GM18505 (cell line): ENCODE measurements around the gene ATP7A.
"Not testable (repeated sequence)": the region's sequence is repeated elsewhere in the genome, so short reads cannot be mapped to it uniquely, and the experiment has no call there.

Experiments
- ATAC-seq: cut with Tn5 transposase; IDR thresholded peaks from one replicate; pipeline ENCODE4 v1.9.1; 2021; ENCODE audit not compliant: unreplicated experiment
- POLR2A ChIP-seq: IDR thresholded peaks from 4 replicates; pipeline ENCODE4 v1.6.1; 2011; ENCODE audit warnings: borderline replicate concordance; ENCODE audit not compliant: insufficient read depth, insufficient read length; ENCODE audit errors: extremely low read depth

Gene ATP7A

GRCh38 chrX:78075787-78076389 lies 165.4 kb downstream of the ATP7A start:
- ATAC-seq, result no peak
- no peak for TF ChIP-seq POLR2A

GRCh38 chrX:78081413-78081812 lies 170.9 kb downstream of the ATP7A start:
- not testable (repeated sequence) for ATAC-seq

GRCh38 chrX:78092296-78092695 lies 181.8 kb downstream of the ATP7A start:
- ATAC-seq, result peak; percentile 63

GRCh38 chrX:78098108-78098507 lies 187.6 kb downstream of the ATP7A start:
- no peak for TF ChIP-seq POLR2A
- ATAC-seq, result no peak

More at GRCh38 chrX:78092296-78092695, 181.8 kb downstream of the ATP7A start:
- TF ChIP-seq POLR2A, result no peak
